ENCODE data around the gene PAX1.

Gene PAX1

GRCh38 chr20:21702553-21703470, 2.7 kb upstream of the PAX1 start:
- Histone ChIP-seq H3K27ac (no peak overlapping the region), H3K4me3 (peak overlapping the region; percentile 64)
- no peak for TF ChIP-seq CTCF (IDR thresholded peaks at IDR 0.05)
- DNase-seq (ENCODE audit: low spot score), result no peak

DNA sequence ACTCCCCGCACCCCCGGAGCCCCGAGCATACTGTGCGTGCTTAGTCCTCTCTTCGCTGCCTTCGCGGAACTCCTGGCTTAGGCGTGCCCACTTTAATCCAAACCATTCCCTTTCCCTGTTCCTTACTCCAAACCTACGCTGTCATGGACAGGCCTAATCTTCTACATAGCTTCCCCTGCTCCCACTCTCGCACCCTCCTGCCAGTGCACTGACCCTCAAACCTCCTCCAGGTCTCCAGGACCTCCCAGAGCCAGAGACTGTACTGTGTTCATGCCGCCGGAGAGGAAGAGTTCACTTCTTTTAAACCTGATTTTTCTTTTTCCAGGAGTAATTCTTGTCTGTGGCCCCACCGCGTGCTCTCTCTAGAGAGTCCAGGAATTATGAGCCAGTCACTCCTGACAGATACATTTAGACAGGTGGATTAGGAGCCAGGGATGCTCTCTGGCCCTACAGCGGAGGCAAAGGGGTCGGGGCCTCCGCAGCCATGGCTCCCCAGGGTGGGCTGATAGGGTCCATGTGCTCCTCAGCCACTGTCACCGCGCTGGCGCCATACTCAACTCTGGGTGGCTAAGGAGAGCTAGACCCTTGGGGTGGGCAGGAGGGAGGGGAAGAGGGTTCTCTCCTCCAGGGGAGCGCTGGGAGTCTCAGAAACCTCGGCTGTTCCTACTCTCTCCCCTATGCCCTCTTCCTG, 1.6 kb upstream of the PAX1 start:
- TF ChIP-seq CTCF (IDR thresholded peaks at IDR 0.05), result no peak
- H3K27ac ChIP-seq, result no peak overlapping the region
- no peak for DNase-seq (ENCODE audit: low spot score)
- peak overlapping the region; percentile 64 for H3K4me3 ChIP-seq

GRCh38 chr20:21704408-21705385, 767 bp upstream of the PAX1 start:
- DNase-seq (ENCODE audit: low spot score), result no peak
- peak overlapping the region; percentile 35 for H3K4me3 ChIP-seq
- H3K27ac ChIP-seq, result no peak overlapping the region
- no peak for TF ChIP-seq CTCF (IDR thresholded peaks at IDR 0.05)

DNA sequence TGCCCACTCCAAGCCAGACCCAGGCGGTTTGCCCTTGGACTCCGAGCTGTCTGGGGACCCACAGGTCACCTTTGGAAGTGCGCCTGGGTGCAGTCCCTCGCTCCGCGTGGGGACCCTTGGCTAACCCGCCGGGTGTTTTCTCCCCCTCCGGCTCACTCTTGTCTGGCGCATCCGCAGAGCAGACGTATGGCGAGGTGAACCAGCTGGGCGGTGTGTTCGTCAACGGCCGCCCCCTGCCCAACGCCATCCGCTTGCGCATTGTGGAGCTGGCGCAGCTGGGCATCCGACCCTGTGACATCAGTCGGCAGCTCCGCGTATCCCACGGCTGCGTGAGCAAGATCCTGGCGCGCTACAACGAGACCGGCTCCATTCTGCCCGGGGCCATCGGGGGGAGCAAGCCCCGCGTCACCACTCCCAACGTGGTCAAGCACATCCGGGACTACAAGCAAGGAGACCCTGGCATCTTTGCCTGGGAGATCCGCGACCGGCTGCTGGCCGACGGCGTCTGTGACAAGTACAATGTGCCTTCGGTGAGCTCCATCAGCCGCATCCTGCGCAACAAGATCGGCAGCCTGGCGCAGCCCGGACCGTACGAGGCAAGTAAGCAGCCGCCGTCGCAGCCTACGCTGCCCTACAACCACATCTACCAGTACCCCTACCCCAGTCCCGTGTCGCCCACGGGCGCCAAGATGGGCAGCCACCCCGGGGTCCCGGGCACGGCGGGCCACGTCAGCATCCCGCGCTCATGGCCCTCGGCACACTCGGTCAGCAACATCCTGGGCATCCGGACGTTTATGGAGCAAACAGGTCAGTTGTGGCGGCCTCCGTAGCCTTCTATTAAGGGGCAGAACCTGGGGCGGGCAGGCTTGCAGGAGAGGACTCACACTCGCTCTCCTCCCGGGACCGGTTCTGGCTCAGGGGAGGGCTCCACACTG, 1.1 kb downstream of the PAX1 start:
- Histone ChIP-seq H3K4me3 (peak overlapping the region; percentile 35), H3K27ac (no peak overlapping the region)
- no peak for DNase-seq (ENCODE audit: low spot score)
- TF ChIP-seq CTCF (IDR thresholded peaks at IDR 0.05), result no peak

DNA sequence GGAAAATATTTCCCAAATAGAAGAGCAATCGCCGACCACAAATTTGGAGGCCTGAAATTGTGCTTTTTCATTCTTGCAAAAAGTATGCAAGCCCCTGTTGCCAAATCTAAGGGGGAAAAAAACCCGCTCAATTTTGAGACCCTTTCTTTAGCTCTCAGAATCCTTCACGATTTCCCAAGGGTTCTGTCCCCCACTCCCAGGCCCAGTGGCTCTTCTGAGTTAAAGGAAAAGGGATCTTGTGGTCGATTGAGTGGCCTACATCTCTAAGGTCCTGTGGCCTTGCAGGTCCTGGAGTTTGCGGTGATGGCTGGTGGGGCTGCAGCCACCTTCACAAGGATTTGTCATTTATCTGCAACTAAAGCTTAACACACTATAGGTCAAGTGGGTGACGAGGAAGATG, 1.8 kb downstream of the PAX1 start:
- no peak overlapping the region for H3K4me3 ChIP-seq
- no peak for TF ChIP-seq CTCF (IDR thresholded peaks at IDR 0.05)

More for the DNA sequence above, 1.8 kb downstream of the PAX1 start:
- no peak for DNase-seq (ENCODE audit: low spot score)
- H3K27ac ChIP-seq, result no peak overlapping the region
